ENCODE data around the gene DEPP1.
A peak's percentile ranks its signal among the peaks of the same experiment; 100 is the strongest.

Gene DEPP1

GRCh38 chr10:44965651-44966097, 12.9 kb downstream of the DEPP1 start:
- DNase-seq = no peak

- no peak for DNase-seq
Observed at GRCh38 chr10:44965104-44965503, 13.5 kb downstream of the DEPP1 start.

- no peak for DNase-seq
Observed at GRCh38 chr10:44963772-44964633, 14.6 kb downstream of the DEPP1 start.

GRCh38 chr10:44962870-44963738, 15.5 kb downstream of the DEPP1 start:
- peak; percentile 62 for DNase-seq

GRCh38 chr10:44961931-44962750, 16.5 kb downstream of the DEPP1 start:
- no peak for DNase-seq

- DNase-seq = no peak
Observed at GRCh38 chr10:44961230-44961571, 17.4 kb downstream of the DEPP1 start.

- no peak for DNase-seq
Observed at GRCh38 chr10:44960482-44961229, 18.0 kb downstream of the DEPP1 start.

GRCh38 chr10:44960088-44960460, 18.5 kb downstream of the DEPP1 start:
- DNase-seq = no peak

- no peak for DNase-seq
Observed at GRCh38 chr10:44959247-44960087, 19.1 kb downstream of the DEPP1 start, which contains the start of gene RASSF4. Gene RASSF4 (plus strand): TSS chr10:44959802. CDS start chr10:44970203, 10,401 bp downstream.

GRCh38 chr10:44958898-44959246, 19.7 kb downstream of the DEPP1 start:
- no peak for DNase-seq

- no peak for DNase-seq
Observed at GRCh38 chr10:44958196-44958897, 20.3 kb downstream of the DEPP1 start.

- no peak for DNase-seq
Observed at GRCh38 chr10:44956717-44957706, 21.6 kb downstream of the DEPP1 start.

GRCh38 chr10:44956226-44956625, 22.4 kb downstream of the DEPP1 start:
- no peak for DNase-seq

- no peak for DNase-seq
Observed at GRCh38 chr10:44955413-44956070, 23.1 kb downstream of the DEPP1 start.

- DNase-seq = no peak
Observed at GRCh38 chr10:44954962-44955361, 23.6 kb downstream of the DEPP1 start.

GRCh38 chr10:44954042-44954441, 24.6 kb downstream of the DEPP1 start:
- no peak for DNase-seq

- DNase-seq = no peak
Observed at GRCh38 chr10:44952779-44953231, 25.8 kb downstream of the DEPP1 start.

- no peak for DNase-seq
Observed at GRCh38 chr10:44951576-44952226, 26.9 kb downstream of the DEPP1 start.
